Activated CD4-positive, alpha-beta memory T cell treated with anti-CD3 and anti-CD28 coated beads, Interleukin-2, amount 10 ng/mL, durations not matched to agents 7 days and 5 days (primary cell): ENCODE results near the gene TMEM179B. TPM values are rescaled to one million over a fixed set of nuclear protein-coding genes. Genes with fewer than 3 reads are reported as not detected.
"Not testable (repeated sequence)": the region's sequence is repeated elsewhere in the genome, so short reads cannot be mapped to it uniquely, and the experiment has no call there.

ENCODE experiments used
- CTCF ChIA-PET: fragments of 350-600 bp; sonication (Branson Sonifier 250); formaldehyde crosslinking; loops from one replicate; lab custom pipeline; 2021; ENCODE audit warnings: antibody characterized with exemption, inconsistent platforms; lab: Charles Lee
- POLR2A ChIA-PET: fragments of 350-600 bp; sonication (Branson Sonifier 250); formaldehyde crosslinking; loops from one replicate; lab custom pipeline; 2021; ENCODE audit warnings: antibody characterized with exemption; lab: Charles Lee
- DNase-seq: peaks from one replicate; pipeline ENCODE4 v3.0.0-alpha.2; 2020
- H3K27ac Mint-ChIP-seq: one replicate; pipeline ENCODE4 v1.8.0; 2021; ENCODE audit warnings: mild to moderate bottlenecking, mixed read lengths
- H3K27me3 Mint-ChIP-seq: one replicate; pipeline ENCODE4 v1.8.0; 2021; ENCODE audit warnings: mixed read lengths
- H3K36me3 Mint-ChIP-seq: one replicate; pipeline ENCODE4 v1.8.0; 2021; ENCODE audit warnings: low read depth, mixed read lengths
- H3K4me1 Mint-ChIP-seq: one replicate; pipeline ENCODE4 v1.8.0; 2021; ENCODE audit warnings: mixed read lengths
- H3K4me3 Mint-ChIP-seq: one replicate; pipeline ENCODE4 v1.8.0; 2021; ENCODE audit warnings: mild to moderate bottlenecking, mixed read lengths
- H3K9me3 Mint-ChIP-seq: one replicate; pipeline ENCODE4 v1.8.0; 2021; ENCODE audit warnings: mixed read lengths
- total RNA-seq, 2 experiments: library from RNA; stranded (reverse); gene quantifications; one replicate each; pipeline ENCODE4 v1.2.3, GENCODE V29; 2021

The TMEM179B gene
- total RNA-seq, 2 experiments from 2014 or later: 46.9 to 48.2 TPM

- H3K27me3 Mint-ChIP-seq: no peaks in the 10 kb centered on the region
- peaks cover 9% of the 10 kb centered on the region for H3K4me1 Mint-ChIP-seq
- DNase-seq: no peak
- no peak overlapping the region for H3K27ac Mint-ChIP-seq
- POLR2A ChIA-PET: interaction anchor here (1.1 kb wide), 1 partner anchor 31 kb away, joined by 4 read pairs; no protein-coding TSS in a partner anchor
- H3K4me3 Mint-ChIP-seq: no peak overlapping the region
- H3K9me3 Mint-ChIP-seq: no peaks in the 10 kb centered on the region
- CTCF ChIA-PET: no interaction called here
- peaks cover 4% of the 10 kb centered on the region for H3K36me3 Mint-ChIP-seq
These were observed 23.5 kb downstream of the TMEM179B start for GRCh38 chr11:62810748-62811147.

DNA sequence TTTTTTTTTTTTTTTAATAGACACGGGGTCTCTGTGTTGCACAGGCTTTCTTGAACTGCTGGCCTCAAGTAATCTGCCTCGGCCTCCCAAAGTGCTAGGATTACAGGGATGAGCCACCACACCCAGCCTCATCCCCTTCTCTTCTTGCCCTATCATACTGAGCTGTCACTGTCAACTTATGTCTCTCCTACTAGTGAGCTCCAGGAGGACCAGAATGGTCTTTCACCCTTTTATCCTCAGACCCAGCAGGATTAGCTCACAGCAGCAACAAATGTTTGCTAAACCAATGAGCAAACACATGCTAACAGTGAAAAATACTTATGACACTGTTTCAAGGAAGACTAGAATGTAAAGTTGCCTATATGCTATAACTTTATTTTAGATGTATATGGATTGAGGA, 24.5 kb downstream of the TMEM179B start:
- no peaks in the 10 kb centered on the region for H3K9me3 Mint-ChIP-seq
- no peak for DNase-seq
- H3K4me3 Mint-ChIP-seq: no peak overlapping the region
- ChIA-PET POLR2A (interaction anchor here (0.9 to 2.1 kb wide), 3 partner anchors 10 to 147 kb away, joined by 3 to 4 read pairs (median 4); partner anchors contain the start of genes C11orf98 and CSKMT), CTCF (interaction anchor here (0.8 to 1.2 kb wide), 2 partner anchors 25 to 51 kb away, joined by 4 to 5 read pairs; no protein-coding TSS in a partner anchor)
- H3K36me3 Mint-ChIP-seq: peaks cover 9% of the 10 kb centered on the region
- peaks cover 1% of the 10 kb centered on the region for H3K4me1 Mint-ChIP-seq
- no peaks in the 10 kb centered on the region for H3K27me3 Mint-ChIP-seq
- H3K27ac Mint-ChIP-seq: no peak overlapping the region

- ChIA-PET POLR2A (interaction anchor here (1.1 to 2.8 kb wide), 7 partner anchors 11 to 65 kb away, joined by 3 to 23 read pairs (median 8); partner anchors contain the start of genes NXF1, STX5 and TEX54), CTCF (interaction anchor here (0.6 to 1.4 kb wide), 6 partner anchors 9 to 136 kb away, joined by 3 to 7 read pairs (median 3); no protein-coding TSS in a partner anchor)
- Mint-ChIP-seq H3K4me3 (no peak overlapping the region), H3K27ac (no peak overlapping the region), H3K36me3 (peaks cover 25% of the 10 kb centered on the region), H3K4me1 (peaks cover 6% of the 10 kb centered on the region), H3K9me3 (no peaks in the 10 kb centered on the region), H3K27me3 (no peaks in the 10 kb centered on the region)
- no peak for DNase-seq
These were observed 29.4 kb downstream of the TMEM179B start for GRCh38 chr11:62816557-62816956.

DNA sequence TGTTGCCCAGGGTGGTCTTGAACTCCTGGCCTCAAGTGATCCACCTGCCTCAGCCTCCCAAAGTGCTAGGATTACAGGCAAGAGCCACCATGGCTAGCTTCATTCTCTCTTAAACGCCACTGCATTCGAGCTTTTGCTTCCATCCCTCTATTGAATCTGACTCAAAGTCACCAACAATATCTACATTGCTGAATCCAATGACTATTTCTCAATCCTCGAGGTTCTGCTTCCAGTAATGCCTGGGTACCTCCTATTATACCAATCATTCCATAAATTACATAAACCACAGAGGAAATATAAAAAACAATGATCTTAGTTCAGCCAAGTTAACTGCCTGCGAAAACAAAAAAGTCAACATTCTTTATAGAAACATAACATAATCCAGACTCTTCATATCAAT, 29.9 kb downstream of the TMEM179B start:
- ChIA-PET POLR2A (interaction anchor here (1.1 to 2.8 kb wide), 6 partner anchors 11 to 64 kb away, joined by 3 to 23 read pairs (median 6); partner anchors contain the start of gene NXF1), CTCF (interaction anchor here (0.6 to 1.4 kb wide), 2 partner anchors 31 to 97 kb away, joined by 5 to 7 read pairs; no protein-coding TSS in a partner anchor)
- Mint-ChIP-seq H3K9me3 (no peaks in the 10 kb centered on the region), H3K4me3 (no peak overlapping the region), H3K4me1 (peaks cover 6% of the 10 kb centered on the region), H3K27ac (no peak overlapping the region), H3K36me3 (peaks cover 26% of the 10 kb centered on the region), H3K27me3 (no peaks in the 10 kb centered on the region)
- no peak for DNase-seq

- H3K4me1 Mint-ChIP-seq: peaks cover 11% of the 10 kb centered on the region
- H3K36me3 Mint-ChIP-seq: peaks cover 59% of the 10 kb centered on the region
- no peaks in the 10 kb centered on the region for H3K27me3 Mint-ChIP-seq
- H3K27ac Mint-ChIP-seq: no peak overlapping the region
- ChIA-PET POLR2A (interaction anchor here (0.8 to 2.4 kb wide), 4 partner anchors 8 to 33 kb away, joined by 3 to 11 read pairs (median 5); partner anchors contain the start of gene NXF1), CTCF (no interaction called here)
- no peaks in the 10 kb centered on the region for H3K9me3 Mint-ChIP-seq
- H3K4me3 Mint-ChIP-seq: no peak overlapping the region
- no peak for DNase-seq
These were observed 36.5 kb downstream of the TMEM179B start for GRCh38 chr11:62823677-62824076.

DNA sequence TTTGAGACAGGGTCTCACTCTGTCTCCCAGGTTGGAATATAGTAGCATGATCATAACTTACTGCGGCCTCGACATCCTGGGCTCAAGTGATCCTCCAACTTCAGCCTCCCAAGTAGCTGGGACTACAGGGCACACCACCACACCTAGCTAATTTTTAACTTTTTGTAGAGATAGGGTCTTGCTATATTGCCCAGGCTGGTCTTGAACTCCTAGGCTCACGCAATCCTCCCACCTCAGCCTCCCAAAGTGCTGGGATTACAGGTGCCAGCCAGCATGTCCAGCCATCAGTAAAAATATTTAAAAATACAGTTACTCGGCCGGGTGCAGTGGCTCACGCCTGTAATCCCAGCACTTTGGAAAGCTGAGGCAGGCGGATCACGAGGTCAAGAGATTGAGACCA, 40.9 kb downstream of the TMEM179B start:
- H3K27me3 Mint-ChIP-seq, H3K27ac Mint-ChIP-seq, H3K4me3 Mint-ChIP-seq, H3K9me3 Mint-ChIP-seq, DNase-seq: not testable (repeated sequence)
- CTCF ChIA-PET: interaction anchor here (0.6 to 1.0 kb wide), 3 partner anchors 31 to 403 kb away, joined by 3 to 6 read pairs (median 6); partner anchors contain the start of gene TMEM179B
- Mint-ChIP-seq H3K4me1 (peaks cover 30% of the 10 kb centered on the region), H3K36me3 (peaks cover 51% of the 10 kb centered on the region)
- POLR2A ChIA-PET: interaction anchor here (1.3 to 5.2 kb wide), 6 partner anchors 11 to 53 kb away, joined by 4 to 58 read pairs (median 16); partner anchors contain the start of genes NXF1, SLC3A2 and WDR74

- H3K27me3 Mint-ChIP-seq: no peaks in the 10 kb centered on the region
- H3K4me3 Mint-ChIP-seq: peak overlapping the region; percentile 84
- CTCF ChIA-PET: interaction anchor here (1.5 to 2.1 kb wide), 5 partner anchors 10 to 50 kb away, joined by 3 to 21 read pairs (median 6); partner anchors contain the start of genes SLC3A2 and TMEM179B
- peak overlapping the region; percentile 91 for H3K27ac Mint-ChIP-seq
- no peaks in the 10 kb centered on the region for H3K9me3 Mint-ChIP-seq
- DNase-seq: peak; percentile 25
- H3K36me3 Mint-ChIP-seq: peaks cover 46% of the 10 kb centered on the region
- POLR2A ChIA-PET: interaction anchor here (0.7 to 6.2 kb wide), 26 partner anchors 9 to 288 kb away, joined by 3 to 82 read pairs (median 8); partner anchors contain the start of genes GANAB, HNRNPUL2, NXF1 and SLC3A2
- peaks cover 31% of the 10 kb centered on the region for H3K4me1 Mint-ChIP-seq
These were observed 43.8 kb downstream of the TMEM179B start for GRCh38 chr11:62830904-62831519.

GRCh38 chr11:62831520-62832335, 44.5 kb downstream of the TMEM179B start, which contains the start of gene STX5:
Gene STX5, minus strand, starts transcription at chr11:62832051. Its CDS starts 808 bp downstream, at chr11:62831243.
- Mint-ChIP-seq H3K4me3 (peak within 1 kb of the TSS; percentile 84), H3K27ac (peak within 1 kb of the TSS; percentile 91), H3K4me1 (peaks cover 33% of the 10 kb centered on the region), H3K36me3 (peaks cover 53% of the 10 kb centered on the region), H3K9me3 (no peaks in the 10 kb centered on the region), H3K27me3 (no peaks in the 10 kb centered on the region)
- ChIA-PET CTCF (interaction anchor here (0.5 to 2.1 kb wide), 8 partner anchors 9 to 150 kb away, joined by 3 to 21 read pairs (median 5); partner anchors contain the start of genes SLC3A2 and TMEM179B), POLR2A (interaction anchor here (0.6 to 6.2 kb wide), 34 partner anchors 9 to 289 kb away, joined by 3 to 82 read pairs (median 4); partner anchors contain the start of genes BSCL2, C11orf98, CSKMT and EEF1G)
- DNase-seq: peak; percentile 100

GRCh38 chr11:62832336-62833234, 45.4 kb downstream of the TMEM179B start, which contains the start of gene TEX54:
Gene TEX54, minus strand, starts transcription at chr11:62832841.
- Mint-ChIP-seq H3K4me3 (peak within 1 kb of the TSS; percentile 84), H3K36me3 (peaks cover 48% of the 10 kb centered on the region), H3K9me3 (no peaks in the 10 kb centered on the region), H3K27me3 (no peaks in the 10 kb centered on the region), H3K4me1 (peaks cover 36% of the 10 kb centered on the region), H3K27ac (peak within 1 kb of the TSS; percentile 91)
- ChIA-PET CTCF (interaction anchor here (0.5 to 2.1 kb wide), 6 partner anchors 8 to 151 kb away, joined by 3 to 21 read pairs (median 5); partner anchors contain the start of genes SLC3A2 and TMEM179B), POLR2A (interaction anchor here (0.6 to 6.2 kb wide), 35 partner anchors 8 to 290 kb away, joined by 3 to 82 read pairs (median 4); partner anchors contain the start of genes BSCL2, C11orf98, CSKMT and EEF1G)
- DNase-seq: no peak

DNA sequence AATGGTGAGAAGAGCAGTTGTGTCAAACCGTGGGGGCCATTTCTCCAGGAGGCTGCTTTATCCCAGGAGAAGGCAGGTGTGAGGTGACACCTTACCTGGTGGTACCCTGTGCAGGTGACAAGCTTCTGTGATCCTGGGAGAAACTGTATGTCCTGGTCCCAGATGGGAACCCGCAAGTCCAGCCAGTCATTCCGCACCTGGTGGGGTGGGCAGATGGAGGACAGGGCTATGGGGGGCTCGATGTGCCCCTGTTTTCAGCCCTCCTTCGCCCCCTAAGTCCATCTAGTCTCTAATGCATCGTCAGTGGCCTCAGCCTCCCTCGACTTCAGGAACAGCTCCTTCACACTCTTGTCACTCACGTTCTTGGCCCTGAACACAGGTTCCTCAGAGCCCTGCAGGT, 48.1 kb downstream of the TMEM179B start:
- Mint-ChIP-seq H3K4me1 (peaks cover 44% of the 10 kb centered on the region), H3K4me3 (no peak overlapping the region), H3K9me3 (no peaks in the 10 kb centered on the region), H3K36me3 (peaks cover 47% of the 10 kb centered on the region), H3K27ac (no peak overlapping the region), H3K27me3 (no peaks in the 10 kb centered on the region)
- CTCF ChIA-PET: interaction anchor here (0.5 to 1.3 kb wide), 2 partner anchors 49 to 54 kb away, joined by 3 to 5 read pairs; partner anchors contain the start of gene TMEM179B
- DNase-seq: no peak
- POLR2A ChIA-PET: interaction anchor here (1.5 to 6.2 kb wide), 4 partner anchors 21 to 49 kb away, joined by 3 to 48 read pairs (median 10); partner anchors contain the start of gene TMEM179B
